ENCODE data around the gene FGB.
"Not testable (repeated sequence)": the region's sequence is repeated elsewhere in the genome, so short reads cannot be mapped to it uniquely, and the experiment has no call there.

FGB gene

DNA sequence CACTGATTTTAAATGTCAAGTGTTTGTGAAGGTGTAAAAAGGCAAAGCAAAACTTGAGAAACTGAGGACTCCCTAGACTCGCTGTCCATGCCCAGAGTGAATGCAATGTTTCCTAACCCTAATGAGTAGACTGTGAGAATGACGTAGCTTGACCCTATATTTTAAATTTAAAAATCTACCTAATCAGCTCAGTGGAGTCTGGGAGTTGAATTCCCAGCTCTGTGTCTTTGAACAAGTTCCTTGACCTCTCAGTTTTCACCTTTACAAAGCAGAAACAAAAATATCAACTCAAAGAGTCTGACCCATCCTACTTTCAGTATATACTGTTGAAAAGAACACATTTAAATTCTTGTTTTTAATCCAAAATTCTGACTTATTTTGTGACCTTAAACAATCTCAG is 25.4 kb downstream of the FGB start:
- no peak for TF ChIP-seq ZFX (IDR thresholded peaks at IDR 0.05; ENCODE audit: borderline replicate concordance)
- TF ChIP-seq, protein P1, sequence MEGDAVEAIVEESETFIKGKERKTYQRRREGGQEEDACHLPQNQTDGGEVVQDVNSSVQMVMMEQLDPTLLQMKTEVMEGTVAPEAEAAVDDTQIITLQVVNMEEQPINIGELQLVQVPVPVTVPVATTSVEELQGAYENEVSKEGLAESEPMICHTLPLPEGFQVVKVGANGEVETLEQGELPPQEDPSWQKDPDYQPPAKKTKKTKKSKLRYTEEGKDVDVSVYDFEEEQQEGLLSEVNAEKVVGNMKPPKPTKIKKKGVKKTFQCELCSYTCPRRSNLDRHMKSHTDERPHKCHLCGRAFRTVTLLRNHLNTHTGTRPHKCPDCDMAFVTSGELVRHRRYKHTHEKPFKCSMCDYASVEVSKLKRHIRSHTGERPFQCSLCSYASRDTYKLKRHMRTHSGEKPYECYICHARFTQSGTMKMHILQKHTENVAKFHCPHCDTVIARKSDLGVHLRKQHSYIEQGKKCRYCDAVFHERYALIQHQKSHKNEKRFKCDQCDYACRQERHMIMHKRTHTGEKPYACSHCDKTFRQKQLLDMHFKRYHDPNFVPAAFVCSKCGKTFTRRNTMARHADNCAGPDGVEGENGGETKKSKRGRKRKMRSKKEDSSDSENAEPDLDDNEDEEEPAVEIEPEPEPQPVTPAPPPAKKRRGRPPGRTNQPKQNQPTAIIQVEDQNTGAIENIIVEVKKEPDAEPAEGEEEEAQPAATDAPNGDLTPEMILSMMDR (IDR thresholded peaks at IDR 0.05) = no peak
- no peak overlapping the region for H3K27ac ChIP-seq

DNA sequence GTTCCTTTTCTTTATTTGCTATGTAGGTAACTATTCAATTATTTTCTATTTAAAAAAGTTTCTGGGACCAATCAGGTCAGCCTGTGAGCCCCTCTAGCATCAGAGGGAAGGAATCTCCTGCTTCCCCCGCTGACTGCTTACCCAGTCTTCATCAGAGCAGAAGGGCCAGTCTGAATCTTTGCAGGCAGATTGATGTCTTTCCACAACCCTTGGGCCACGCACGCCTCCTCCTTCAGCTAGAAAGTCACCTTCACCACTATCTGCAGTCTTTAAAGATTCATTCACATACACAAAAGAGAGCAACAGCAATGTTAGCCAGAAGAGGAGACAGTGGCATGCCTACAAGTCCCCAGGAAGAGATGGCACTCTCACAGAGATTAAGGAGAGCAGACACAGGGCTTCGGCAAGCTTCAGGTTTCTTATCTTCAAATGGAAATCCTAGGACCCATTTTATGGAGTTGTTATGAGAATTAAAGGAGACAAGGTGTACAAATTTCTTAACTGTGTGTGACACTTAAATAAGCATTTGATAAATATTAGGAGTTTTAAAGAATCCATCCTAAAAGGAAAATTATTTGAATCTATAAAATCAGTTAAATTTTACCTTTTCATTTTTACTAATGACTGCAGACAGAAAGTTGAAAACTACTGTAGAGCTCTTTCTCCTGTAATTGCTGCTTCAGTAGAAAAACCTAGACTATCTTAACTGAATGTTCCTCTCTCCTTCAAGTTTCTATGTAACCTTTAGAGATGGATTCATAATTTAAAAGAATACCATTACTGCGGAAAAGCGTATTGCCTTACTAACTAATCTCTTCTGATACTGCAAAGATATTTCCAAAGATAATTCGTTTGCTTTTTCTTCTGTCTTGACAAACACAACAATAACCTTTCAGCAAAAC is 26.7 kb downstream of the FGB start:
- H3K27ac ChIP-seq = no peak overlapping the region
- TF ChIP-seq, protein P1 (IDR thresholded peaks at IDR 0.05) = no peak
- TF ChIP-seq ZFX (IDR thresholded peaks at IDR 0.05; ENCODE audit: borderline replicate concordance) = no peak

DNA sequence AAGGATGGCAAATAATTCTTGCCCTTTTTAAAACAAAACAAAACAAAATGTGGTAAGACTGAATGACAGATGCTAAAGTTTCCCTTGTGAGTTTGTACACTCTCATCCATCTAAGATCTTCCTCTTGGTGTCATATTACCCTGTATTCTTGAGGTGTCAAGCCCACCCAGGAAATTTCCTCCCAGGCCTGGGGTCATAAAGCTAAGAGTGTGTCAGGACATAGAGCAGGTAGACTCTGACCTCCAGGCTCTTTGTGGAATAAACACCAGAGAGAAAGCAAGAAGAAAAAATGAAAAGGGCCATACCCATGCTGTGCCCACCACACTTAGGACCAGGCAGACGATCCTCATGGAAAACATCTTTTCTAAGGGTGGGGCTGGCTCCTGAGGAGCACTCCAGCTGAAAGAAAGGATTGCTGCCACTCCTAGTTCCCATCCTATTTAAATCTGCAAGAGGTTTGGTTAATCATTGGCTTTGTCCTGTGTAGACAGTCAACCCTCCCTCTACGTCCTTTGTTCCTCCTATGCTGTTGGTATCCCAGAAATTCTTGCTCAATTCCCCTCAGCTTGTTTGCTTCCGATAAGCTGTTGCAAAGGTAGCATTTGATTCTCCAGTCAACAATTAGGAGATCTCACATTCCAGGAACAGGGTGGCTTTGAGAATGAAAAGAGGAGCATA is 27.7 kb downstream of the FGB start, which contains the start of gene FGA:
FGA (minus strand) TSS at position 414 of the 678 bp plus-strand sequence; CDS start at position 359, 55 bp downstream.
- H3K27ac ChIP-seq = no peak within 1 kb of the TSS
- TF ChIP-seq, protein P1 (IDR thresholded peaks at IDR 0.05) = no peak
- TF ChIP-seq ZFX (IDR thresholded peaks at IDR 0.05; ENCODE audit: borderline replicate concordance) = no peak

DNA sequence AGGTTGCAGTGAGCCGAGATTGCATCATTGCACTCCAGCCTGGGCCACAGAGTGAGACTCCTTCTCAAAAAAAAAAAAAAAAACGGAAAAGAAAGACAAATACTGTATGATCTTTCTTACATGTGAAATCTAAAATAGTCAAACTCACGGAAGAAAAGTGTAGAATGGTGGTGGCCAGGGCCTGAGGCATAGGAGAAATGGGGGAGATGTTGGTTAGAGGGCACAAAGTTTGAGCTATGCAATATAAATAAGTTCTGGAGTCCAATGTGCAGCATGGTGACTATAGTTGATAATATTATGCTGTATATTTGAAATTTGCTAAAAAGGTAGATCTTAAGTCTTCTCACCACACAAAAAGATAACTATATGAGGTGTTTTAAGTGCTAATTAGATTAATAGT is 29.1 kb downstream of the FGB start:
- H3K27ac ChIP-seq = no peak overlapping the region
- TF ChIP-seq, protein P1 (IDR thresholded peaks at IDR 0.05) = no peak
- no peak for TF ChIP-seq ZFX (IDR thresholded peaks at IDR 0.05; ENCODE audit: borderline replicate concordance)

DNA sequence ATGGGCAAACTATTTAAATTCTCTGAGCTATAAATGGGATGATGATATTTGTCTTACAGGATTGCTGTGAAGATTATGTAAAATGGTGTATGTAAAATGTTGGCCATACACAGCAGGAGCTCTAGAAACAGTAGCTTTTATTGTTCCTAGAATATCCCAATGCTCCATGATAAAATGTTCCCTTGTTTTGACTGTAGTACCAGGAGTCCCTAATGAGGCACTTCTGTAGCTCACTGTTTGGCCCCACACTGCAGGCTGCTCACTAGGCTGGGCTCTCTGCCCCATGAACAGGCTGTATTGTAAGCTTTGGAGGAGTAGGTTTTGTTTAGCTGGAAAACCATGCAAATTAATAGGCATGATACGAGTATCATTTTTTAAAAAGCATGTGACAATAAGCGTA is 31.1 kb downstream of the FGB start:
- no peak for TF ChIP-seq ZFX (IDR thresholded peaks at IDR 0.05; ENCODE audit: borderline replicate concordance)
- TF ChIP-seq, protein P1 (IDR thresholded peaks at IDR 0.05) = no peak
- no peak overlapping the region for H3K27ac ChIP-seq

DNA sequence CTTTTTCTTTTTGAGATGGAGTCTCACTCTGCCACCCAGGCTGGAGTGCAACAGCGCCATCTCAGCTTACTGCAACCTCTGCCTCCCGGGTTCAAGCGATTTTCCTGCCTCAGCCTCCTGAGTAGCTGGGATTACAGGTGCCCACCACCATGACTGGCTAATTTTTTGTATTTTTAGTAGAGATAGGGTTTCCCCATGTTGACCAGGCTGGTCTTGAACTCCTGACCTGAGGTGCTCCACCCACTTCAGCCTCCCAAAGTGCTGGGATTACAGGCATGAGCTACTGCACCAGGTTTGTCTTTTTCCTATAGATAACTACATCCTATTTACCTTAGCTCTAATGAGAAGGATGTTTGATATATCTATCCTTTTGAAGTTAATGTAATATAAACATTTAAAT is 31.5 kb downstream of the FGB start:
- TF ChIP-seq, protein P1 (IDR thresholded peaks at IDR 0.05) = peak; percentile 23; the same call in 1 of the 2 replicates
- H3K27ac ChIP-seq = not testable (repeated sequence)

DNA sequence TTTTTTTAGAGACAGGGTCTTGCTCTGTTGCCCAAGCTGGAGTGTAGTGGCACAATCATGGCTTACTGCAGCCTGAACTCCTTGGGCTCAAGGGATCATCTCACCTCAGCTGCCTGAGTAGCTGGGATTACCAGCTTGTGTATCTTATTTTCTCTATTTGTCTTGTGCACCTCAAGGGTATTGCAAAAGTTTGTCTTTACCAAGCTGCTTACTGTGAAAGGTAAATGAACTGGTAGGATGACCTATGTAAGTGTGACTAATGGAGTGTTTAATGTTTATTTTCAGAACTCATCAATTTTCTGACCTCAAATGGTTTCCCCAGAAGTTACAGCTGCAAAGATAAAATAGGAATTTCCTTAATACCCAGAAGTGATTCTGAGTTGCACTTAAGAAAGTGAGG is 33.0 kb downstream of the FGB start:
- TF ChIP-seq, protein P1 (IDR thresholded peaks at IDR 0.05) = no peak
- TF ChIP-seq ZFX (IDR thresholded peaks at IDR 0.05; ENCODE audit: borderline replicate concordance) = no peak
- H3K27ac ChIP-seq = no peak overlapping the region

DNA sequence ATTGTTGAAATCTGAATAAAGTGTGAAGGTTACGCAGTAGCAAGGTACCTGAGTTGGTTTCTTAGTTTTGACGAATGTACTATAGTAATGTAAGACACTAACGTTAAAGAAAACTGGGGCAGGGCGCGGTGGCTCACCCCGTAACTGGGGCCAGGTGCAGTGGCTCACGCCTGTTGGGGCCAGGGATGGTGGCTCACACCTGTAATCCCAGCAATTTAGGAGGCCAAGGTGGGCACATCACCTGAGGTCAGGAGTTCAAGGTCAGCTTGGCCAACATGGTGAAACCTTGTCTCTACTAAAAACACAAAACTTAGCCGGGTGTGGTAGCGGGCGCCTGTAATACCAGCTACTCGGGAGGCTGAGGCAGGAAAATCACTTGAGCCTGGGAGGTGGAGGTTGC is 34.5 kb downstream of the FGB start:
- not testable (repeated sequence) for H3K27ac ChIP-seq
